ES-I3 (cell line): Measurements from ENCODE around the gene TMEM234.
A peak's percentile ranks its signal among the peaks of the same experiment; 100 is the strongest.
"Not testable (repeated sequence)": the region's sequence is repeated elsewhere in the genome, so short reads cannot be mapped to it uniquely, and the experiment has no call there.

Experiments used
- H3K36me3 ChIP-seq: 2 replicates; pipeline ENCODE4 v1.6.1; 2013; ENCODE audit warnings: mild to moderate bottlenecking, low read length, control low read depth, moderate library complexity; ENCODE audit not compliant: insufficient read depth
- H3K4me1 ChIP-seq: 2 replicates; pipeline ENCODE4 v1.6.1; 2013; ENCODE audit warnings: mild to moderate bottlenecking, control low read depth, low read length; ENCODE audit not compliant: insufficient read depth
- H3K9ac ChIP-seq: 2 replicates; pipeline ENCODE4 v1.6.1; 2013; ENCODE audit warnings: low read depth, mild to moderate bottlenecking, low read length, moderate library complexity
- H3K9me3 ChIP-seq: 2 replicates; pipeline ENCODE4 v1.6.1; 2013; ENCODE audit warnings: mild to moderate bottlenecking, low read length, moderate library complexity; ENCODE audit not compliant: control insufficient read depth, insufficient read depth

Gene TMEM234

GRCh38 chr1:32221980-32222755 lies at the start of gene TMEM234, which contains the start of gene EIF3I:
TSS of gene TMEM234 (minus strand) at chr1:32222353. CDS start at chr1:32222322, 31 bp downstream.
TSS of gene EIF3I (plus strand) at chr1:32222407. CDS start at chr1:32222442, 35 bp downstream.
- H3K9ac ChIP-seq, result peak within 1 kb of the TSS; percentile 96
- peaks cover 10% of the 10 kb centered on the region for H3K4me1 ChIP-seq
- peaks cover 15% of the 10 kb centered on the region; the same call in 1 of the 2 replicates for H3K36me3 ChIP-seq

GRCh38 chr1:32269744-32270143 lies 47.6 kb upstream of the TMEM234 start:
- H3K36me3 ChIP-seq, result no peaks in the 10 kb centered on the region
- H3K9me3 ChIP-seq, result no peaks in the 10 kb centered on the region
- no peak overlapping the region for H3K9ac ChIP-seq
- peaks cover 24% of the 10 kb centered on the region for H3K4me1 ChIP-seq

More at GRCh38 chr1:32221980-32222755, at the start of gene TMEM234, which contains the start of gene EIF3I:
- H3K9me3 ChIP-seq, result no peaks in the 10 kb centered on the region

GRCh38 chr1:32266921-32267591 lies 44.9 kb upstream of the TMEM234 start:
- H3K9ac ChIP-seq, result no peak overlapping the region
- H3K36me3 ChIP-seq, result no peaks in the 10 kb centered on the region
- peaks cover 8% of the 10 kb centered on the region; the same call in 1 of the 2 replicates for H3K4me1 ChIP-seq
- no peaks in the 10 kb centered on the region for H3K9me3 ChIP-seq

- H3K36me3 ChIP-seq, result no peaks in the 10 kb centered on the region
- no peak overlapping the region for H3K9ac ChIP-seq
- H3K9me3 ChIP-seq, result no peaks in the 10 kb centered on the region
- H3K4me1 ChIP-seq, result peaks cover 8% of the 10 kb centered on the region; the same call in 1 of the 2 replicates
These were observed 43.7 kb upstream of the TMEM234 start for GRCh38 chr1:32265846-32266245.

- Histone ChIP-seq H3K9me3 (no peaks in the 10 kb centered on the region), H3K4me1 (peaks cover 8% of the 10 kb centered on the region; the same call in 1 of the 2 replicates), H3K36me3 (no peaks in the 10 kb centered on the region), H3K9ac (no peak overlapping the region)
These were observed 41.6 kb upstream of the TMEM234 start for GRCh38 chr1:32263744-32264143.

DNA sequence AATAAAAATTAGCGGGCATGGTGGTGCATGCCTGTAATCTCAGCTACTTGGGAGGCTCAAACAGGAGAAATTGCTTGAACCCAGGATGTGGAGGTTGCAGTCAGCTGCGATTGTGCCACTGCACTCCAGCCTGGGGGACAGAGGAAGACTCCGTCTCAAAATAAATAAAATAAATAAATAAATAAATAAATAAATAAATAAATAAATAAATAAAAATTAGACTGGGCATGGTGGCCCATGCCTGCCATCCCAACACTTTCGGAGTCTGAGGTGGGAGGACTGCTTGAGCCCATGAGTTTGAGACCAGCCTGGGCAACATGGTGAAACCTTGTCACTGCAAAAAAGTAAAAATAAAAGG lies 41.1 kb upstream of the TMEM234 start:
- not testable (repeated sequence) for H3K9ac ChIP-seq, H3K4me1 ChIP-seq, H3K36me3 ChIP-seq, H3K9me3 ChIP-seq

- Histone ChIP-seq H3K9ac (no peak overlapping the region), H3K36me3 (no peaks in the 10 kb centered on the region), H3K9me3 (no peaks in the 10 kb centered on the region), H3K4me1 (no peaks in the 10 kb centered on the region)
These were observed 35.0 kb upstream of the TMEM234 start for GRCh38 chr1:32257227-32257508.

- Histone ChIP-seq H3K4me1 (no peaks in the 10 kb centered on the region), H3K36me3 (no peaks in the 10 kb centered on the region), H3K9ac (no peak overlapping the region), H3K9me3 (no peaks in the 10 kb centered on the region)
These were observed 34.5 kb upstream of the TMEM234 start for GRCh38 chr1:32256473-32257226.

DNA sequence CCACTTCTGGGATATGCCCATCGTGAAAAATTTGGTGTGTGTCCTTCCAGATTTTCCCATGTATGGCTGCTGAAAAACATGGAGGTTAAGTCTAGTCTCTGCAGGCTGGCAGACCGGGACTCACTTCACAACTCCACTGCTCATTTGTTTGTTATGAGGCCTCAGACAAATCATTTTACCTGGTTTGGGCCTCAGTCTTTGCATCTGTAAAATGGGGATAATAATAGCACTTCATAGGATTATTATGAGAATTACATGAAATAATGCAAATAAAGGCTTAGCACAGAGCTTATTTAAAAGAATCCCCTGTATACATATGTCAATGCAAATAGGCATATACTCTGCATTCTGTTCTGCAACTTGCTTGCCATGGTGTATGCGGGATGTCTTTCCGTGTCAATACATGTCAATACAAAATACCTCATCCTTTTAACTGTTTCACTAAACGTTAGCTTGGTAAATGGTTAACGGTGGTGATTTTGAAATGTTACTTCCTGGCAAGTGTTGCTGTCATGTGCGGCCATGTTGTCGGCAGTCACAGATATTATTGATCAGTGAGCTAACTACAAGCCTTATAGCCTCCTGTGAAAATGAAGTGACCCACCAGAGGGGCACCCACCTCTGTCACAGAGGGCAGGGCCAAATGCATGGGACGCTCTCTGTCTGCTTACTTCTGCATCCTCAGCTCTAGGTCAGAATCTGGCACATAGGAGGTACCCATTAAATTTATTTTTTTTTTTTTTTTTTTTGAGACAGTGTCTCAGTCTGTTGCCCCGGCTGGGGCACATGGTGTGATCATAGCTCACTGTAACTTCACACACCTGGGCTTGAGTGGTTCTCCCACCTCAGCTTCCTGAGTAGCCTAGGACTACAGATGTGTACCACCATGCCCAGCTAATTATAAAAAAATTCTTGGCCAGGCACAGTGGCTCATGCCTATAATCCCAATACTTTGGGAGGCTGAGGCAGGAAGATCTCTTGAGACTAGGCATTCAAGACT lies 33.2 kb upstream of the TMEM234 start:
- Histone ChIP-seq H3K9ac (no peak overlapping the region), H3K9me3 (no peaks in the 10 kb centered on the region), H3K36me3 (no peaks in the 10 kb centered on the region), H3K4me1 (peaks cover 11% of the 10 kb centered on the region)

DNA sequence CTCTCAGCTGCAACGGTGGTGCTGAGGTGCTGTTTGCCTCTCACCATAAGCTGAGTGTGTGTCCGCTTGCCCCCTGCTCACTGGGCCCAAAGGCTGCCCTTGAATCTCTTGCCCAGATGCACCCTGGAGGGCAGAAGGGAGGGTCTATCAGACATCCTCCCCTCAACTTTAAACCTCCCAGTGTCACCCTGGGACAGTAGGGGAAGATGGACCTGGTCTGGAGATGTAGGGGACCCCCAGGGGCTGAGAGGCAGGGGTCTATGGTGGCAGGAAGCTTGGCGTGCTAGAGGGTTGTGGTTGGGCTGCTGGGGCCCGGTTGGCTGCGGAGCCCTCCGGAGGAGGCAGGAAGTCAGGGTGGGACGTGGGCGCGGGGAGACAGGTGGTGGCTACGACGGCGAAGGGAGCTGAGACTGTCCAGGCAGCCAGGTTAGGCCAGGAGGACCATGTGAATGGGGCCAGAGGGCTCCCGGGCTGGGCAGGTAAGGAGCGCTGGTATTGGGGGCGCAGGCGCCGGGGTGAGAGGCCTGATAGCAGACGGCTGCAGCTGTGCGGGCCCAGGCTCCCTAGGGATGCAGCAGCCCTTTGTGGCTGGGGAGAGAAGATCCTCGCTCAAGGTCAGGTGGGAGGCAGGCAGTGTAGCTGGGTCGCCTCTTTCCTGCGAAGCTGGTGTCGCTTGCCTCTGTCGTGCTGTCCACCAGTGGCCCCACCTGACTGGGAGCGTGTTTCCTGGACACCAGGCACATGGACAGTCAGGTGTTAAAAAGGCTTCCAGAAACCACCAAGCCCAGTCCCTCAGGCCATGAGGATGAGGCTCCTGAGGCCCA lies 29.0 kb upstream of the TMEM234 start, which contains the start of gene LCK:
LCK (plus strand) TSS at position 373 of the 824 bp plus-strand sequence. CDS start 23,065 bp downstream, outside the sequence.
- Histone ChIP-seq H3K9ac (no peak within 1 kb of the TSS), H3K9me3 (no peaks in the 10 kb centered on the region), H3K4me1 (peaks cover 24% of the 10 kb centered on the region), H3K36me3 (no peaks in the 10 kb centered on the region)

GRCh38 chr1:32249831-32250525 lies 27.8 kb upstream of the TMEM234 start:
- Histone ChIP-seq H3K36me3 (no peaks in the 10 kb centered on the region), H3K4me1 (peaks cover 24% of the 10 kb centered on the region), H3K9ac (no peak overlapping the region), H3K9me3 (no peaks in the 10 kb centered on the region)

- Histone ChIP-seq H3K4me1 (peaks cover 24% of the 10 kb centered on the region), H3K9me3 (no peaks in the 10 kb centered on the region), H3K9ac (peak overlapping the region; percentile 33; the same call in 1 of the 2 replicates), H3K36me3 (no peaks in the 10 kb centered on the region)
These were observed 26.1 kb upstream of the TMEM234 start for GRCh38 chr1:32247983-32248889.
